Measurements from ENCODE around the gene PLEKHH3. TPM values are rescaled to one million over a fixed set of nuclear protein-coding genes. Genes with fewer than 3 reads are reported as not detected.

Gene PLEKHH3
- total and polyA plus RNA-seq, 2 of the 4 experiments (the other 2 are of a cell fraction): 2.9 to 10.5 TPM

- H3K4me1 ChIP-seq (ENCODE audit: control insufficient read depth, insufficient read depth, low read length): no peaks in the 10 kb centered on the region
- H3K27me3 ChIP-seq (ENCODE audit: control insufficient read depth, insufficient read depth, low read length): peaks cover 40% of the 10 kb centered on the region
- no peak overlapping the region for H4K5ac ChIP-seq (ENCODE audit: low read depth, low read length)
- dilution Hi-C loops (cut with HindIII; ENCODE audit: low sequenced_read_pairs, unreplicated experiment) (no loop called here), intact Hi-C loops (cut with micrococcal nuclease) (no loop called here), in situ Hi-C loops (cut with MboI; ENCODE audit: low sequenced_read_pairs) (no loop called here)
- ATAC-seq (ENCODE audit: low read depth): no peak
- H3K9ac ChIP-seq (ENCODE audit: low read depth, low read length): no peak overlapping the region
- no peak overlapping the region for H2BK5ac ChIP-seq (ENCODE audit: low read depth, low read length, poor library complexity, severe bottlenecking)
- no peak overlapping the region for H4K8ac ChIP-seq (ENCODE audit: low read depth in 2 of 2, low read length in 2 of 2)
- H3K18ac ChIP-seq (ENCODE audit: low read depth, low read length): no peak overlapping the region
- no peaks in the 10 kb centered on the region for H3K36me3 ChIP-seq (ENCODE audit: control insufficient read depth, insufficient read depth, low read length)
- H2AK9ac ChIP-seq (replicated peaks; ENCODE audit: low read depth, low read length, poor library complexity): no peak overlapping the region
- no peak overlapping the region for H2AK5ac ChIP-seq (ENCODE audit: low read depth, low read length)
- no peak overlapping the region for H3K4me3 ChIP-seq (ENCODE audit: insufficient read depth, low read depth, low read length)
- H3K4me2 ChIP-seq (ENCODE audit: low read depth, low read length): no peak overlapping the region
- H3K14ac ChIP-seq (replicated peaks; ENCODE audit: low read depth, low read length): no peak overlapping the region
- no peak overlapping the region for H2BK120ac ChIP-seq (ENCODE audit: low read depth, low read length)
- DNase-seq: no peak
- H4K91ac ChIP-seq (ENCODE audit: insufficient read depth, low read depth, low read length): no peak overlapping the region
- H2BK20ac ChIP-seq (ENCODE audit: low read depth, low read length): no peak overlapping the region
- H2AFZ ChIP-seq (replicated peaks; ENCODE audit: low read length, poor library complexity): no peak overlapping the region
- no peak overlapping the region for H2BK15ac ChIP-seq (ENCODE audit: low read depth, low read length)
- POLR2A ChIA-PET (ENCODE audit: unreplicated experiment): no interaction called here
- CTCF ChIA-PET: no interaction called here
- no peaks in the 10 kb centered on the region for H3K9me3 ChIP-seq (ENCODE audit: control insufficient read depth, insufficient read depth, low read length)
- H3K4ac ChIP-seq (ENCODE audit: low read depth, low read length): no peak overlapping the region
- no peak overlapping the region for H3K27ac ChIP-seq (ENCODE audit: insufficient read depth, low read length)
- H3K56ac ChIP-seq (ENCODE audit: extremely low read depth, insufficient read depth, low read length): no peak overlapping the region
- no peaks in the 10 kb centered on the region for H3K79me1 ChIP-seq (ENCODE audit: low read depth in 1 of 2, low read length in 2 of 2)
- no peak overlapping the region for H3K23ac ChIP-seq (ENCODE audit: low read depth, low read length)
- H4K20me1 ChIP-seq (ENCODE audit: insufficient read depth, low read length): no peaks in the 10 kb centered on the region
- TF ChIP-seq MXI1 (IDR thresholded peaks at IDR 0.05; ENCODE audit: borderline replicate concordance, low read depth, low read length) (no peak), RAD21 (IDR thresholded peaks at IDR 0.05; ENCODE audit: low read length) (no peak), POLR2A (IDR thresholded peaks at IDR 0.05; ENCODE audit: low read depth, low read length) (no peak)
- H3K9me1 ChIP-seq (ENCODE audit: insufficient read depth, low read length): no peaks in the 10 kb centered on the region
- no TSS peak for BruUV-seq (replicated peaks)
- WGBS, 2 experiments (ENCODE audit: extremely low coverage in 2 of 2, insufficient read length in 1 of 2): 48% methylated on average over 4 of the region's 7 CpGs; no CpG with 5 or more reads in 1 of the 2 experiments
Observed at GRCh38 chr17:42639525-42640113, 37.2 kb downstream of the PLEKHH3 start.
